GM20000 (cell line): Measurements from ENCODE around the gene SLC35A4.

Experiments
- DNase-seq: peaks from one replicate; pipeline ENCODE4 v3.0.0; 2012; ENCODE audit warnings: low spot score
- TF ChIP-seq, protein P1 (sequence below): IDR thresholded peaks from 2 replicates; pipeline ENCODE4 v1.5.1; 2012; ENCODE audit warnings: mild to moderate bottlenecking, control low read depth; ENCODE audit errors: extremely low read depth, missing control alignments

Gene SLC35A4

DNA sequence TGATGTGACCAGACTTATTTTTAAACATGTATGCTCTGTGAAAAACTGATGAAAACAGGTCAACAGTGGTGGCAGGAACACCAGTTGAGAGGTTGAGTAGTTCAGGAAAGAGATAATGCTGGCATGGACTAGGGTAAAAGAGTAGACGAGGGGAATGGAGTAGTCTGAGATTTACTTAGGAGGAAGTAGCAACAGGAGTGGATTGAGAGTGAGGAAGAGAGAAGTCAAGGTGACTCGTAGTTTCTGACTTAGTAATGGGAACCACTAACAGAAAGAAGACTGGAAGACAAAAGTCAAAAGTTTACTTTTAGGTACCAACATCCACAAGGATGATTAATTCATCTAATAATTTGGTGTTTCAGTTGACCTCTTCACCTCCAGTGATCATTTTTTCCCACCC is 11.0 kb upstream of the SLC35A4 start:
- TF ChIP-seq, protein P1, sequence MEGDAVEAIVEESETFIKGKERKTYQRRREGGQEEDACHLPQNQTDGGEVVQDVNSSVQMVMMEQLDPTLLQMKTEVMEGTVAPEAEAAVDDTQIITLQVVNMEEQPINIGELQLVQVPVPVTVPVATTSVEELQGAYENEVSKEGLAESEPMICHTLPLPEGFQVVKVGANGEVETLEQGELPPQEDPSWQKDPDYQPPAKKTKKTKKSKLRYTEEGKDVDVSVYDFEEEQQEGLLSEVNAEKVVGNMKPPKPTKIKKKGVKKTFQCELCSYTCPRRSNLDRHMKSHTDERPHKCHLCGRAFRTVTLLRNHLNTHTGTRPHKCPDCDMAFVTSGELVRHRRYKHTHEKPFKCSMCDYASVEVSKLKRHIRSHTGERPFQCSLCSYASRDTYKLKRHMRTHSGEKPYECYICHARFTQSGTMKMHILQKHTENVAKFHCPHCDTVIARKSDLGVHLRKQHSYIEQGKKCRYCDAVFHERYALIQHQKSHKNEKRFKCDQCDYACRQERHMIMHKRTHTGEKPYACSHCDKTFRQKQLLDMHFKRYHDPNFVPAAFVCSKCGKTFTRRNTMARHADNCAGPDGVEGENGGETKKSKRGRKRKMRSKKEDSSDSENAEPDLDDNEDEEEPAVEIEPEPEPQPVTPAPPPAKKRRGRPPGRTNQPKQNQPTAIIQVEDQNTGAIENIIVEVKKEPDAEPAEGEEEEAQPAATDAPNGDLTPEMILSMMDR, result no peak
- no peak for DNase-seq

DNA sequence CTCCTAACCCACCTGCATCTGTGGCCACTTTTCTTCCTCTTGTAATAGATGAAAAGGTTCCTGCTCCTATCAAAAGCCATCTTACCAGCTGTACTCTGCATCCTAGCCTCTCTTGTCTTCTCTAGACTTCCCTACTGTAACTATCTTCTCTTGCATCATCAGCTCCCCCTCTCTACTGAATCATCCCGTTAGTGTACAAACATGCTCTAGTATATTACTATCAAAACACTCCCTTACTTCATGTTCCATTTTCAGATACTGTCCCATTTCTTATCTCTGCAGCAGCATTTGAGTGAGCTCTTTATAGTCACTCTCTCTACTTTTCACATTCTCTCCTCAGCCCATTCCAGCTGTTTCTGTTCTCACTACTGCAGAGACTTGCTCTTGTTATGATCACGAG is 10.2 kb upstream of the SLC35A4 start:
- TF ChIP-seq, protein P1, result no peak
- no peak for DNase-seq

DNA sequence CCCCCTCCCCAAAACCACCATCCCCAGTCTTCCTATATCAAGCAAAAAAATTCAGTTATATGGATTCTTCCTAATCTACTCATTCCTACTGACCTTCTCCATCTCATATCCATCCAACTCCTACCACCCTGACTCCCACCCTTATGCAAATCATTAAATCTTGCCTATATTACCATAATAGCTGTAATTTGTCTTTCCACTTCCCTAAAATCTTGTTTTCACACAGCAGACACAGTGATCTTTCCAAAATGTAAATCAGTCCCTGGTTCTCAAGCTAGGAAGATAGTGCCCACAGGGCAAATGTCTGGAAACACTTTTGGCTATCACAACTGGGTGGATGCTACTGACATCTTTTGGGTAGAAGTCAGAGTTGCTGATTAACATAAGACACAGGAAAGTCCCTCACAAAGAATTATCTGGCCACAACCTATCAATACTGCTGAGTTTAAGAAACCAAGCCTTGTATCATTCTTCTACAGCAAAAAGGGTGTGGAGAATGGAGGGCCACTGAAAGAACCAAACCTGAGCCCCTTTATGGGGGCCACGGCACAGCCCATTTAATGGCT is 8.8 kb upstream of the SLC35A4 start:
- DNase-seq, result peak; percentile 34
- TF ChIP-seq, protein P1, result no peak

DNA sequence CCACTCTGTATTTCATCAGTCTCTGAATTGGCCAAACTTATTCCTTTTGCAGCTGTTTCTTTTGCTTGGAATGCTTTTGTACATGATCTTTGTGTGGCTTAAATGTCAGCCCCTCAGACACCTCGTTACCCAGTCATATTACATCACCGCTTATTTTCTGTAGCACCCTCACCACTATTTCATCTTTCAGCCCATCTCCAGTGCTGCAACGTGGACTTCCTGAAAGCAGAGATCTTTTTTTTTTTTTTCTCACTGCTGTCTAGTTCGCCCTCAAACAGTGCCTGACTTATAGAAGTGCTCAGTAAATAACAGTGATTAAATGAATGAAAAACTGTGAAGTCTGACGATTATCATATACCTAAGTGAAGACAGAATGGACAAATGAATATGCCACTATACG is 8.2 kb upstream of the SLC35A4 start:
- TF ChIP-seq, protein P1, result no peak
- no peak for DNase-seq

DNA sequence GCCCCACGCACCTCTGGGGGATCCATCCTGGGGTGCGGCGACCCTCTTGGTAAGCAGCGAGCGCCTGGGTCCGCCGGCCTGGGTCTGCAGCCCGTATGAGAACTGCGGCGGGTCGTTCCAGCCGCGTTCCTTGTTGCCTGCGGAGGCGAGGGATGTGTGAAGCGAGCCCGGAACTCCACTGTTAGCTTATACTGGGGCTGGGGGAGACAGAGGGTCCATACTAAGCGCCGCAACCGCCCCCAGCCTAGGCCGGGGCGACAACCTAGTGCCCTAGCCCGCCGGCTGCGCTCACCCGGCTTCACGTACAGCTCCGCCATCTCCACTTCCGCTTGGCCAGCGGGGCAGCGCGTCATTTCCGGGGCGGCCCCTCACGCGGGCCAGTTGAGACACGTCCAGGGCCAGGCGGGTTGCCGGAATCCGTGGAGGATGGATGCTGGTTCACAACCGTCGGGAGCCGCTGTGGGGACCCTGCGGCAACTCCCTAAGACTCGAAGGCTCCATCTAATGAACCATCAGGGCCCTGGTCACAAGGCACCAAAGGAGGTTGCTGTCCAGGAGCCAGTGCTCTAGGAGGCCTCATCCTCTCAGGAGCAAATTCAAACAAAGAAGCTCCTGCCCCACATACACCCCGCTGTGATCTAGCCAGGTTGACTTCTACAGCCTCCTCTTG is 7.4 kb upstream of the SLC35A4 start, which contains the start of gene SRA1:
SRA1 (minus strand) TSS at position 338 of the 670 bp plus-strand sequence; CDS start at position 317, 21 bp downstream.
- peak; percentile 91 for DNase-seq
- TF ChIP-seq, protein P1, result no peak

DNA sequence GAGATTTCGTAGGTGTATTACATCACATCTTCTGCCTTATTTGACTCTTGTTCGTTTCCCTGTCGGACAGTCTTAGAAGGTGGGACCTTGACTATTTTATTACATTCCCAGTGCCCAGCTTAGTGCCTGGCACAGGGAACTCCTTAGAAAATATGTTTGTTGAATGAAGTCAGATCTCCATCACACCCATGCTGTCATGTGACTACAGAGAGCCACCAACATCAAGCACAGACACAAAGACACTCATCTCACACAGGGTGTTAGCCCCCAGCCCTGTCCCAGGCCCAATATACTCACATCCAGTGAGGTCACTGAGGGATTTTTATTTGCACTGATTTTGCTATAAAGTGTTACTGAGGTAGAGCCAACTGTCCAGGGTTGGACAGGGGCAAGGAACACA is 6.7 kb upstream of the SLC35A4 start:
- DNase-seq, result no peak
- TF ChIP-seq, protein P1, result no peak

DNA sequence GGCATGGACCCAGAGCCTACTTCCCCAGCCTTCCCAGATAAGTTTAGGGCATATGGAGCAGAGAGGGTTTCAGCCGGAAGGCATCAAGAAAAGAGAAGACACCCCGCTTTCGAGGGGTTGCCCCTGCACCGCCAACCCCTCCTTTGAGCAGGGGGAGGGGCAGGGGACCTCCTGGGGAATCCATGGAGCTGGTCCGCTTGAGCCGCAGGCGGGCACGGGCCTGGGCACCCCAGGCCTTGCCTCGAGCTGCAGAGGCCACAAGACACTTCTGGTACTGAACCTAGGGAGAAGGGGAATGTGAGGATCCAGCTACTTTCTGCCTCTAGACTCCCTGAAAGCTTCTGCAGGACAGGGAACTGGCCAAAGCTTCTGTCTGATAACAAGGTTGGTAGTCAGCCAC is 6.1 kb upstream of the SLC35A4 start:
- no peak for DNase-seq
- TF ChIP-seq, protein P1, result no peak
